ENCODE measurements around the gene CASKIN1.
"Not testable (repeated sequence)": the region's sequence is repeated elsewhere in the genome, so short reads cannot be mapped to it uniquely, and the experiment has no call there.

The CASKIN1 gene

GRCh38 chr16:2135071-2135470 is 61.3 kb downstream of the CASKIN1 start:
- DNase-seq (ENCODE audit: low read depth), result not testable (repeated sequence)

DNA sequence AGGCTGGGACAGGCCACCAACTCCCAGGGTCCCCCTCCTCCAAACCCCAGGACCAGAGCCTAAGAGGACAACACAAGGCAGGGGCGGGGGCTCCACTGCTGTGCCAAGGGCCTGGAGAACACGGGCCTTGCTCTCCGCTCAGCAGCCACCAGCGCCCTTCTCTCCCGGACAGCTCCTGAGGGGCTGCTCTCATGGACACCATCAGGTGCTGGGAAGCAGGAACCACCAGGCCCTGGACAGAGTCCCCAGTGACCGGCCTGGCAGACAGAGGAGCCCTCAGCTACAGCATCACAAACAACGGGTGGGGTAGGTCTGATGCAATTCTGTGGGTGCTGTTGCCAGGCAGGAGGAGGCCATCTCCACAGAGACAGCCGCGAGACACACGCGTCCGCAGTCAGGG is 62.6 kb downstream of the CASKIN1 start:
- DNase-seq (ENCODE audit: low read depth), result not testable (repeated sequence)

GRCh38 chr16:2129890-2130447 is 66.4 kb downstream of the CASKIN1 start:
- not testable (repeated sequence) for DNase-seq (ENCODE audit: low read depth)

GRCh38 chr16:2129251-2129650 is 67.2 kb downstream of the CASKIN1 start:
- DNase-seq (ENCODE audit: low read depth), result not testable (repeated sequence)

DNA sequence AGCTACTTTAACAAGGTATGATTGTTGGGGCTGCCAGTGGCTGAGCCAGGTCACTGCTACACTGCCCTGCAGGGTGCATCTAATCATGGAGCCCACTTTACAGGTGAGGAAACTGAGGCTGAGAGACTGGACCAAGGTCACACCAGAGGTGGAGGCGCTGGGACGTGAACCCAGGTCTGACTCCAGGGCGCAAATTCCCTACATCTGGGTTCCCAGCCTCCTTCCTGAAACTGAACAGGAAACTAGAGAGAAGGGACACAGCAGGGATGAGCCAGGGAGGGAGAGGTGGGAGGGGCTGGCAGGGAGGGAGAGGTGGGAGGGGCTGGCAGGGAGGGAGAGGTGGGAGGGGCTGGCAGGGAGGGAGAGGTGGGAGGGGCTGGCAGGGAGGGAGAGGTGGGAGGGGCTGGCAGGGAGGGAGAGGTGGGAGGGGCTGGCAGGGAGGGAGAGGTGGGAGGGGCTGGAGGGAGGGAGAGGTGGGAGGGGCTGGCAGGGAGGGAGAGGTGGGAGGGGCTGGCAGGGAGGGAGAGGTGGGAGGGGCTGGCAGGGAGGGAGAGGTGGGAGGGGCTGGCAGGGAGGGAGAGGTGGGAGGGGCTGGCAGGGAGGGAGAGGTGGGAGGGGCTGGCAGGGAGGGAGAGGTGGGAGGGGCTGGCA is 68.7 kb downstream of the CASKIN1 start:
- DNase-seq (ENCODE audit: low read depth), result not testable (repeated sequence)
